Activated CD4-positive, CD25-positive, alpha-beta regulatory T cell (primary cell): ENCODE results near the gene HIKESHI.
A peak's percentile ranks its signal among the peaks of the same experiment; 100 is the strongest.
"Not testable (repeated sequence)": the region's sequence is repeated elsewhere in the genome, so short reads cannot be mapped to it uniquely, and the experiment has no call there.

ENCODE experiments used
- DNase-seq, 4 experiments: peaks; one replicate each; lab custom pipeline; 2025; lab: John Stamatoyannopoulos, UW

The HIKESHI gene

DNA sequence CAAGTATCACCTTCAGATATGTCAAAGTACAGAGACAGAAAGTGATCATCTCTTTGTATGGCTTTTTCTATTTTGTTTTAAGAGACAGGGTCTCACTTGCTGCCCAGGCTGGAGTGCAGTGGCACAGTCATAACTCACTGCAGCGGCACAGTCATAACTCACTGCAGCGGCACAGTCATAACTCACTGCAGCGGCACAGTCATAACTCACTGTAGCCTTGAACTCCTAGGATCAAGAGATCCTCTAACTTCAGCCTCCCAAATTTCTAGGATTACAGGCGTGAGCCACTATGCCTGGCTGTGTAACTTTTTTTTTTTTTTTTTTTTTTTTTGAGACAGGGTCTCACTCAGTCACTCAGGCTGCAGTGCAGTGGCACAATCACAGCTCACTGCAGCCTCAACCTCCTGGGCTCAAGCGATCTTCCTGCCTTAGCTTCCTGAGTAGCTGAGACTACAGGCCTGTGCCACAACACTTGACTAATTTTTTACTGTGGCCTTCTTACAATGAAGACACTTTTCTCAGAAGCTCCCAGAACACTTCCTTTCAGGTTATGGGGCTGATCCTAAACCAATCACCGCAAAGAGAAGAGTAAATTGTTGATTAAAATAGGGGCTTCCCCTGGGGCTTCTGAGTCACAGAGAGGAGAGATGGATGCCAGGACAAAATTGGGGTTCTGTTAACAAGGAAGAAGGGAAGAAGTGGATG, 9.0 kb upstream of the HIKESHI start:
- peak in 1 of 4 experiments; percentile 17 for DNase-seq

DNA sequence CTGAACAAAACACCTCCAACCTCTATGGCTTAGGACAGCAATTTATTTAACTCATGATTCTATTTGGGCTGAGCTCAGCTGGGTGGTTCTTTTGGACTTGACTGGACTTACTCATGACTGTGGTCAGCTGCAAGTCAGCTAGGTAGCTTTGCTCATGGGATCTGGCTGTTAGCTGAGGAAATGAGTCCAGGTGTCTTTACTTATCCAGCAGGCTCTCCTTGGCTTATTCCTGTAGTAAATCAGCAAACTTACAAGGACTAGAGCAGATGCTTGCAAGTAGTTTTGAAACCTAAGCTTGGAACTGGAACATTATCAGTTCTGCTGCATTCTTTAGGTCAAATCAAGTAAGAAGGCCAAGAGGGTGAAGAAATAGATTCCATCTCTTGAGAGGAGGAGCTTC, 8.0 kb upstream of the HIKESHI start:
- no peak for DNase-seq

GRCh38 chr11:86301742-86302091, 323 bp upstream of the HIKESHI start:
- no peak for DNase-seq

DNA sequence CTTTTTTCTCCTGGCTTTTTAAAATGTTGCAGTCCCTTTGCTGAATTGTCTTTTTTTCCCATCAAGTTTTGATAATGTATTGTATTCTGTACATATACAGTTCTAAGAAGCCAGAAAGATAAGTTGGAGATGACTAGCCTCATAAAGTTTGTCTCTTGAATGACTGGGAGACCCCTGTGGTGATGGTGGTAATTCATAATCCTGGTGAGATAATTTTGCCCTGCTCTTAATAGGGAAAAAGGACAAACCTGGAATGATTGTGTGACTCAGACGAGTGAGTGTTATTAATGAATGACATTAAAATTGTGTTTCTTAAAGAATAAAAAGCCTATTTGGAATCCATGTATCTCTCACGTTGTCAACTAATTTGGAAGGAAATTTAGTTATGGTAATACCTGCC, 1.2 kb downstream of the HIKESHI start:
- DNase-seq = no peak

GRCh38 chr11:86308710-86309109, 6.7 kb downstream of the HIKESHI start:
- DNase-seq = not testable (repeated sequence)

DNA sequence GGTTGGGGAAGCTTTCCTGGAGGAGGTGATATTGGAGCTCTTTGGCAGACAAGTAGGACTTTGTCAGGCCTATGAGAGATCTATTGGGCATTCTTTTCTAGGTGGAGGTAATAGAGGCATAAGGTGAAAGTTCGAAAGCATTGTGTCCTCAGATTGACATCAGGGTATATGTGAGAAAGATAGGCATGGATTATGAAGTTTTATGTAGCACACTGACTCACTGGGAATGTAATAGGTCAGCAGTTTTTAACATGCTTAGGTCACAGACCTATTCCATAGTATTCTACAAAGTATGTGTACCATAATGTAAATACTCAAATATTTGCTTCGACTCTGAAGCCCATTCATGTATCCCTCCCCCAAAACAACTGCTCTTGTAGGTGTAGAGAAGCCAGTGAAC, 11.8 kb downstream of the HIKESHI start:
- DNase-seq = no peak

DNA sequence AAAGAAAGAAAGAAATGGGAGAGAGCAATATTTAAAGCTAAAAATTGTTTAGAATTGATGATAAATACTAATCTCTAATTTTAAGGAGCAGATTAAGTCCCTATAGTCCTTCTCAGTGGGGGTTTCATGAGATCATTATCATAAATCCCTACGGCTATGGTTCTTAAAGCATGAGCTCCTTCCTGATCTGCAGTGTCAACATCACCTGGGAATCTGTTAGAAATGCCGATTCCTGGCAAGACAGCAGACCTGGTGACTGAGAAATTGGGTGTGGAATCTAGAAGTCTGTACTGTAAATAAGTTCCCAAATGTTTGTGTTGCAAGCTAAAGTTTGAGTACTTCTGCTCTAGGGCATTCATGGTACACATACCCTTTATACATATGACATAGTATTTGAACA, 12.6 kb downstream of the HIKESHI start:
- DNase-seq = no peak

DNA sequence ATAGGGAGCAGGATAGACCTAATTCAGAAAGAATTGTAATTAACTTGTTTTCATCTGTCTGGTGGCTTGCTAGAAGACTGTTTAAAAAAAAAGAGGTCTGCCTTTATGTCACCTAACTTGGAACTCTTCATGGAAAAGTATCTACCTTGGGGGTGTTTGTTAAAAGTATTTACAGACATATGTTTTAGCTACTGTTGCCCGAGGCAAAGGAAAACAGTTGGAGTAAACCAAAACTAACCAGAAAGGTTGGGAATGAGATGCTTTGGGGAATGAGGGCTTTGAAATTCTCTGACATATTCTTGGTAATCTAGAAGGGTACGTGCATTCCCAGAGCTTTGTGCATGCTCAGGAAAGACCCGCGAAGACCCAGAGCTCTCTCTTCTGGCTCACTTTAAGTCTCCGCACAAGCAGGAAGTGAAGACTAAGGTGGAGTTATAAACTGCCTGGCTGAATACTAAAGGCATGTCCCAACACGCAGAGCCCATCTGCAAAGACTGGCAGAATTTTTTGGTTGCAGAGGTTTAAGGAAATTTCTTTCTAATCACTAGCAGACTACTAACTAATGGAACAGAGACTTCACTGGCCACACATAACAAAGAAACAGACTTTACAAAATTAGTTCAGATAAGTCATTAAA, 33.2 kb downstream of the HIKESHI start:
- DNase-seq = no peak

GRCh38 chr11:86337227-86337626, 35.2 kb downstream of the HIKESHI start:
- DNase-seq = no peak

GRCh38 chr11:86341382-86341781, 39.3 kb downstream of the HIKESHI start:
- DNase-seq = no peak

GRCh38 chr11:86346513-86346912, 44.5 kb downstream of the HIKESHI start:
- no peak for DNase-seq

GRCh38 chr11:86355256-86355655, 53.2 kb downstream of the HIKESHI start:
- no peak for DNase-seq

- DNase-seq = not testable (repeated sequence)
Observed at GRCh38 chr11:86357412-86357811, 55.4 kb downstream of the HIKESHI start.

GRCh38 chr11:86358720-86359119, 56.7 kb downstream of the HIKESHI start:
- DNase-seq = no peak

- DNase-seq = no peak
Observed at GRCh38 chr11:86360775-86361395, 58.8 kb downstream of the HIKESHI start.

DNA sequence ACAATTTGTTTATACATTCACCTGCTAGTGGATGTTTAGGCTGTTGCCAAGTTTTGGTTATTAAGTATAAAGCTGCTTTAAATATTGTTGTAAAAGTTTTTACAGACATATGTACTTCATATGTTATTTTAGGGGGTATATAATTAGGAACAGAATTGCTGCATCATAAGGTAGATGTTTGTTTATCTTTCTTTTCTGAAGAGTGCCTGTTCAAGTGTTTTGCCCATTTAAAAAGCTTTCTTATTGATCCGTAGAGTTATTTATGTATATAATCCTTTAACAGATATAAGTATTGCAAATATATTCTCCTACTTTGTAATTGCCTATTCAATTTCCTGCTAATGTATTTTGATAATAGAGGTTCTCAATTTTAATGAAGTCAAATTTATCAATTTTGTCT, 61.4 kb downstream of the HIKESHI start:
- DNase-seq = no peak

- DNase-seq = no peak
Observed at GRCh38 chr11:86365546-86365945, 63.5 kb downstream of the HIKESHI start.

DNA sequence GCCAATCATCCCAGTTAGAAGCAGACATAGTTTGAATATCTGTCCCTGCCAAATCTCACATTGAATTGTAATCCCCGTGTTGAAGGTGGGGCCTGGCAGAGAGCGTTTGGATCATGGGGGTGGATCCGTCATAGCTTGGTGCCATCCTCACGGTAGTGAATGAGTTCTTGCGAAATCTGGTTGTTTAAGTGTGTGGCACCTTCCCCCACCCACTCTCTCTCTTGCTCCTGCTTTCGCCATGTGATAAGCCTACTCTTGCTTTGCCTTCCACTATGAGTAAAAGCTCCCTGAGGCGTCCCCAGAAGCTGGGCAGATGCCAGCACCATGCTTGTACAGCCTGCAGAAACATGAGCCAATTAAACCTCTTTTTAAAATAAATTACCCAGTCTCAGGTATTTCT, 67.6 kb downstream of the HIKESHI start:
- no peak for DNase-seq

DNA sequence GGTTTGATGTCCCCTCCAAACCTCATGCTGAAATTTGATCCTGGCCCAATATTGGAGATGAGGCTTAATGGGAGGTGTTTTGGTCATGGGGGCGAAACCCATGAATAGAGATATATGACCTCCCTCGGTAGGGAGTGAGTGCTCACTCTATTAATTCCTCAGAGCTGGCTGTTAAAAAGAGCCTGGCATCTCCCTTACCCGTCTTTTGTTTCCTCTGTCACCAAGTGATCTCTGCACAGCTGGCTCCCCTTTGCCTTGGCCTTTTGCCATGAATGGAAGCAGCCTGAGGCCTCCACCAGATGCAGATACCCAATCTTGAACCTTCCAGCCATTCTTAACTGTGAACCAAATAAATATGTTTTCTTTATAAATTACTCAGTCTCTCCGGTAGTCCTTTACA, 68.1 kb downstream of the HIKESHI start:
- DNase-seq = no peak

- no peak for DNase-seq
Observed at GRCh38 chr11:86370922-86371594, 69.0 kb downstream of the HIKESHI start.

DNA sequence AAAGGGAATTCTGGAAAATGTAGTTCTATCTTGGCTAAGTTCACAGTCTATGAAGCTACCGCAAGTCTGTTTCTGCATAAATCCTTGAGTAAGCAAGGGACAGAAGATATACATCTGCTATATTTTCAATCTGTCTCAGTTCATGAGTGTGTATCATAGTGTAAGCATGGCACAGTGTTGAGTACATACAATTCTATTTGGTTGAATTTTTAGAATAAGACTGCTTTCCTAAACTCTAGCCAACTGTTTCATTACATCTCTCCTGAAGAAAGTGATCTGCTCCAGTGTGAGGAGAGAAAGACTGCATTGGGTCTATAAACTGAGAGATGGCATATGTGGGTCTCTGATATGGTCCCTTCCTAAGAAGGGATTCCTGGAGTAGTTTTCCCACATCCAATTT, 70.0 kb downstream of the HIKESHI start:
- no peak for DNase-seq

DNA sequence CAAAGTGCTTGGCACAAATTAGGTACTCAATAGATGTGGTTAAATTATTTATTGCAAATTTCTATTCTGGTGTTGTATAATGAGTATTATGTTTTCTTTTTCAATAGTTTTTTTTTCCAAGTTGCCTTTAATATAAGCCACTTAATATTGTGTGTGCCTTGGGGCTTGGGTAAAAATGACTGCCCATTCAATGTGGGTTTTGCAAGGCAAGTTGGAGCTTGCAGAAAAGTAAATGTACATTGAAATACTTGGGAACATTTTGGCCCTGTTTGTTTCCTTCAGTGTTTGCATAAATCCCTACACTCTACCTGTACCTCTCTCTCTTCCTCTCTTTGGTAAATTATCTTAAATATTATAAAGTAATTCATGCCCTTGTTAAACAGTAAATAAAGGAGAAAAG, 70.5 kb downstream of the HIKESHI start:
- DNase-seq = no peak

- no peak for DNase-seq
Observed at GRCh38 chr11:86374069-86374468, 72.0 kb downstream of the HIKESHI start.
